Measurements from ENCODE around the gene CCDC192.

- TF ChIP-seq NFYB (CRISPR knock-in tag; conservative IDR thresholded peaks at IDR 0.05; ENCODE audit: low read depth) (no peak), TEAD1 (CRISPR knock-in tag; IDR thresholded peaks at IDR 0.05) (no peak), GABPB1 (CRISPR knock-in tag; IDR thresholded peaks at IDR 0.05) (no peak), CTCF (IDR thresholded peaks at IDR 0.05) (no peak), HMGXB4 (CRISPR knock-in tag; IDR thresholded peaks at IDR 0.05) (no peak), JUN (CRISPR knock-in tag; IDR thresholded peaks at IDR 0.05) (no peak), ZNF396 (CRISPR knock-in tag; IDR thresholded peaks at IDR 0.05; ENCODE audit: borderline replicate concordance) (no peak), CREM (CRISPR knock-in tag; IDR thresholded peaks at IDR 0.05) (no peak), ZNF423 (CRISPR knock-in tag; IDR thresholded peaks at IDR 0.05) (no peak), ZNF138 (CRISPR knock-in tag; conservative IDR thresholded peaks at IDR 0.05) (no peak), ZNF317 (CRISPR knock-in tag; IDR thresholded peaks at IDR 0.05; ENCODE audit: borderline replicate concordance, low read depth) (no peak), TP53 (CRISPR knock-in tag; IDR thresholded peaks at IDR 0.05) (no peak)
These were observed 188.8 kb downstream of the CCDC192 start for GRCh38 chr5:127891942-127892341.

Data from WTC11 (cell line).